NCI-H82 treated with DMSO at 0.1 percent for 48 hours (cell line): ENCODE results near the gene DKK3.
"Not testable (repeated sequence)": the region's sequence is repeated elsewhere in the genome, so short reads cannot be mapped to it uniquely, and the experiment has no call there.

ENCODE experiments used
- DNase-seq: peaks from one replicate; lab custom pipeline; 2025; ENCODE audit not compliant: unreplicated experiment; lab: John Stamatoyannopoulos, UW

DKK3 gene

GRCh38 chr11:12007769-12008737, at the start of gene DKK3:
DKK3 (minus strand) TSS chr11:12008626; CDS start chr11:12008582, 44 bp downstream.
- no peak for DNase-seq

- no peak for DNase-seq
Measured at GRCh38 chr11:12057299-12057980, 49.0 kb upstream of the DKK3 start.

DNA sequence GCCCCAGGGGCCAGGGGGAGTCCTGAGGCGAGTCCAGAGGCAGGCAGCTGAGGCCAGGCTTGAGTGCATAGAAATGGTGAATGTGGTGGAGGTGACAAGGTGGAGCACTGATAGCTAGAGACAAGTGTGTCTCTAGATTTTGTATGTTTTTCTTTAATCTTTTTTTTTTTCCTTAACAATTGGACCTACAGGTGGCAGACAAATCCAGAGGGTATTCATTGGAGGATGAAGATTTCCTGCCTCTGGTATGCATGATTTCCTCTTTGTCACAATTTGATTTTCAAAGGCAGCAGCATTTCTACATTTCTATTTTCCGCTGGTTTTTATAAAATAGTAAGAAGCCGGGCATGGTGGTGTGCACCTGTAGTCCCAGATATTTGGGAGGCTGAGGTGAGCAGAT, 47.7 kb upstream of the DKK3 start:
- no peak for DNase-seq

DNA sequence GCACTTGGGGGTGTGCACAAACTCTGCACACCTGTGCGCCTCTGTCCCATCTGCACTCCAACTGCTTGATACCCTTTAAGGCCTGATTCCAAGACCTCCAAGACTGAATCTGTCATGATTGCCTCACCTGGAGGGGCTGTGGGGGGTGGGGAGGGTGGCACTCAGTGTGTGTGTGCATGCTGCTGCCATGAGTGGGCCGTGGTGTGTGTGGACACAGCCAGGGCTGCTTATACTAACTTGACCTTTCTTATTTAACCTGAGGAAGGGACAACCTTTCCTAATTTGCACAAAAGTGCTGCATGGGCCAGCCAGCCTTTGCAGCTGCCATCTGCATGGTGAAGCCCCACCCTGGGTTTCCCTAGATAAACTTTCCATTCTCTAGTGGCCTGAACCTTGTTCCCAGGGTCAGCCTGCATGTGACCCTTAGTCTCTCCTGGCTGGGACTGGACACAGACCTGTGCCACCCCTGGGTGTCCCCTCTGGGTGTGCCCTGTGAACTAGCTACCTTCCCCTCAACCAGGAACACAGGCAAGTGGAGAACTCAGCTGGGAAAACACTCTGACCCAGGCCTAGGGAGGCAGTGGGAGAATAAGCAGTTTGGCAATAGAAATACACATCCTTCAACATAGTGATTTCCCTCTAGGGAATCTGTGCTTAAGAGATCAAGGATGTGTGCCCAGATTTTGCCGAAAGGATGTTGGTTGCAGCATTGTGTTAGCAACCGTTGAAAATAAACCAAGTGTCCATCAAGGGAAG, 45.4 kb upstream of the DKK3 start:
- no peak for DNase-seq

GRCh38 chr11:12052676-12053605, 44.5 kb upstream of the DKK3 start:
- no peak for DNase-seq

DNA sequence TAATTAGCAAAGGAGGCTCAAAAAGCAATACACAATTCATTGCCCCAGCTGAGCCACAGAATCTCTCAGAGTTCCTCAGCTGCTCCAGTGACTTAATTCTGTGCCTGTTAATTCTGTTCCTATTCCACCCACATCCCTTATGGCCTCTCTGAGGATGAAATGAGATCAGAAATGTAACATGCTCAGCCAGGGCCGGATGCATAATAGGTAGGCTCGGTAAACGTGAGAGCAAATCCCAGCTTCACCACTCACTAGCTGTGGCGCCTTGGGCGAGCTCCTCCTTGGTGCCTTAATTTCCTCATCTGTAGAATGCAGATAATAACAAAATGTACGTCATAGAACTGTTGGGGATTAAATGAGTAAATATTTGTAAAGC, 42.8 kb upstream of the DKK3 start:
- no peak for DNase-seq

DNA sequence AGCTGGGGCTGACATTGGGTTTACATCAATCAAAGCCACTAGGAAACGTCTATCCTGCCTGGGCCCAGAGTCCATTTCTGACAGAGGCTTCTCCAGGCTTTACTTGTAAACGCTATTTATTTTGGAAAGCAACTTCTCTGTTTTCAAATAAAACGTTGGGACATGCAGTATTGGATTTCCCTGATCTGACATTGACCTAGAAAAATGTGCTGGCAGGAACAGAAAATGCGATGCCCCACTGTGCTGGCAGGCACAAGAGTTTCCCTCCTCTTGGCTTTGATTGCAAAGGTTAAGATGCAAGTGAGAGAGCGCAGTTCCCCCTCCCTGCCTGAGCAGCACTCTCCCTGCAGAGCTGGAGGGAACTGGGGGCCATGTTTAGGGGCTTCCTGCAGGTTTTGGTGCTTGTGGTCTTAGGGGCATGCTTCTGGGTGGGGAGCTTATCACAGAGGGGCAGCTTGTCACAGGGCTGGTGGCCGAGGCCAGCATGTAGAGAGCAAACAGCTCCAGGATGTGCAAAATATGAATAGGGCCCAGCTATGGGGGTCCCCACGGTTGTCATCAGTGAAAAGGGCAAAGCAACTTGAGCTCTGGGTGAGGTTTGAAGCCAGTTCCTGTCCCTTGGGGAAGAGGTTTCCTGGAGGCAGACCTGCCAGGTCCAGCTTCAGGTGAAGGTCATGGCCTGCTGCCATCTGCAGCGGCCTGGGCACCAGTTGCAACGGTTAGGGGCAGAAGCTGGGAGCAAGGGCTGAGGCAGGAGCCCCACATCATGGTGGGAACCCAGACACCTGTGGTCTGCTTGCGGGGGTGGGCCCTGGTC, 42.3 kb upstream of the DKK3 start:
- DNase-seq = no peak

DNA sequence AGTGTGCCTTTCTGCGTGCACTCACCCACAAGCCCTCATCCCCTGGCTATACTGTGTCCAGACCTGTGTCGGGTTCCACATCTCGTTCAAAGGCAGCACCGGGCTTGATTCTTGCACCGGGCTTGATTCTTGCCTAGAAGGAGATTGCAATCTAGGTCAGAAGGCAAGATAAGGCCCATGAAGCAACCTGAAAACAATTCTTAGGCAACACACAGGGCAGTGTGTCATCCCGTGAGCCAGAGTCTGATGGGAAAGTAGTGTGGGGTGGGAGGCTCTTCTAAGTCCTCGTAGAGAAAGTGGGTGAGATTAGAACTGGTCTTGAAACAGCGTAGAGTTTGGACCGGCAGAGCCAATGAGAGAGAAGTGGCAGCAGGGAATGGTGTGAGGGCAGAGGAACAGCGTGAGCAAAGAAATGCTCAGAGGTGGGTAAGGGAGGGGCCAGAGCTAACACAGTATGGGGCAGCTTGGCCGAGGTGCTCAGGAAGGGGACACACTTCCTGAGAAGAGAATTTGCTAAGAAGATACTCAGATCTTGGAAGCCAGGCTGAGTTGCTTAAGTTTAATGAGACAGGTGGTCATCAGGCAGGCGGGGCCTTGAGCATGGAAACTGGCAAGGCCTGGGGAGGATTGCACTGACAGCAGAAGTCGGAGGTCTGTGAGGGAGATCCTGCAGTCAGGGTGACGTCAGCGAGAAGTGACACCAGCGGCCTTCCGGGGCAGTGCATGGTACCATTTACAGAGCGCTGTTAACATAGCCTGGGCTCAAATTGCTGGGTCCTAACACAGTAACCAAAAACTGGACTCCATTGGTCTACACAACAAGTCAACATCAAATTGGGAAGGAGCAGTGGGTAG, 40.7 kb upstream of the DKK3 start:
- DNase-seq = no peak

GRCh38 chr11:12046636-12047236, 38.3 kb upstream of the DKK3 start:
- no peak for DNase-seq

GRCh38 chr11:12045914-12046635, 37.6 kb upstream of the DKK3 start:
- no peak for DNase-seq

DNA sequence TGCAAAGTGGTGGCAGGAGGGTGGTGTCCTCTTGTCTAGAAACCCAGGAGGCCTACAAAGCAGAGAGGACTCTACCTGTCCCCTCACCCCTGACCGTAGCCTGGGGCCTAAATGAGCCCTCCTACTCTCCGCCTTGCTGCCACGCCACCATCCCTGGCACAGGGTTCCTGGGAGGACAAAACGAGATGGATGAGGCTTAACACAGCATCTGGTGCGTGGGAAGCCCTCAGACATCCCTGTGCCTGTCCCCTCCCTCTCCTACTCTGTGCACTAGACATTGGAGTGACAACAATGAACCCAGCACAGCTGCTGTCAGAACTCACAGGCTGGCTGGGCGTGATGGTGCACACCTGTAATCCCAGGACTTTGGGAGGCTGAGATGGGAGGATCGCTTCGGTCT, 36.4 kb upstream of the DKK3 start:
- DNase-seq = no peak

- DNase-seq = peak; percentile 11
Measured at GRCh38 chr11:12043959-12044791, 35.7 kb upstream of the DKK3 start.

DNA sequence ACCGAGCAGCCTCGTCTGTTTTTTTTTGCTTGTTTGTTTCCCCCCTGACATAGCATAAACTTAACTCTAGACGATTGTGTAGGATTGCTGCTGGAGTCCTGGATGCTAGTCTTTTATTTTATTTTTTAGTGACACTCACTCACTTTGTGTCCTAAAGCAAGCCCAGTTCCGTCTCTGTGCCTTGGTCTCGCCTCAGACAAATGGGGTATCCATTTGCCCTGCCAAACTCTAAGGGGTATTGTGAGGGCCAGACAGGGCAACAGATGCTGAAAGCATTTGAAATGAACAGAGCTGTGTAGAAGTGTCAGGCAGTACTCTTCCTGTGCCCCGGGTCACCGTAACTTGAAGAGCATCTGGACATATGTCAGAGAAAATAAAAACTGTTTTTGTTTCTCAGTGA, 34.8 kb upstream of the DKK3 start:
- no peak for DNase-seq

DNA sequence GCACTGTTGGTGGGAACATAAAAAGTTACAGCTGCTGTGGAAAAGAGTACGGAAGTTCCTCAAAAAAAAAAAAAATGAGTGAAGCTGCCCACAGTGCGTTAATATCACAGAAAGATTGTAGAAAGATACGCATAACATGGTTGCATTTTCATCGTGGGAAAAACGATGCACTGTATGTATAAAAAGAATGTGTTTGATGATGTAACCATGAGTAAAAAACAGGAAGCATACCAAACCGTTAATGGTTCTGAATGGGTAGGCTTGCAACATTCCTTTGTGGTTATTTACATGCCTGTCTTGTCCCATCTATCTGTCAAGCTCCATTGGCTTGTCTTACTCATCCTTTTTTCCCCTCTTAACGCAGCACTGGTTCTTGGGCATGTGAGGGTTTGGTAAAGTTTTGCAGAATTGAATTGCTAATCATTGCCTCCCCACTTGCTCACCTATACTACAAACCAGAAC, 33.8 kb upstream of the DKK3 start:
- no peak for DNase-seq

GRCh38 chr11:12040719-12041118, 32.3 kb upstream of the DKK3 start:
- DNase-seq = not testable (repeated sequence)

GRCh38 chr11:12032968-12033367, 24.5 kb upstream of the DKK3 start:
- no peak for DNase-seq
